HuH-7 (cell line): Measurements from ENCODE around the gene DNM2.
"Not testable (repeated sequence)": the region's sequence is repeated elsewhere in the genome, so short reads cannot be mapped to it uniquely, and the experiment has no call there.

Source experiments
- DNase-seq: peaks from one replicate; pipeline ENCODE4 v3.0.0; 2011; ENCODE audit warnings: low spot score

Gene DNM2

GRCh38 chr19:10726268-10726667, 8.4 kb downstream of the DNM2 start:
- no peak for DNase-seq

- no peak for DNase-seq
These were observed 9.9 kb downstream of the DNM2 start for GRCh38 chr19:10727685-10728201.

GRCh38 chr19:10729411-10729810, 11.5 kb downstream of the DNM2 start:
- DNase-seq: no peak

GRCh38 chr19:10730932-10731331, 13.1 kb downstream of the DNM2 start:
- no peak for DNase-seq

GRCh38 chr19:10735741-10736140, 17.9 kb downstream of the DNM2 start:
- no peak for DNase-seq

GRCh38 chr19:10736189-10736588, 18.3 kb downstream of the DNM2 start:
- DNase-seq: no peak

- DNase-seq: no peak
These were observed 19.2 kb downstream of the DNM2 start for GRCh38 chr19:10736916-10737551.

- no peak for DNase-seq
These were observed 19.8 kb downstream of the DNM2 start for GRCh38 chr19:10737722-10738121.

- no peak for DNase-seq
These were observed 22.9 kb downstream of the DNM2 start for GRCh38 chr19:10740798-10741197.

GRCh38 chr19:10742476-10742875, 24.6 kb downstream of the DNM2 start:
- no peak for DNase-seq

- DNase-seq: no peak
These were observed 26.4 kb downstream of the DNM2 start for GRCh38 chr19:10744253-10744798.

- no peak for DNase-seq
These were observed 27.0 kb downstream of the DNM2 start for GRCh38 chr19:10744801-10745293.

- DNase-seq: not testable (repeated sequence)
These were observed 28.6 kb downstream of the DNM2 start for GRCh38 chr19:10746437-10746836.

- no peak for DNase-seq
These were observed 29.4 kb downstream of the DNM2 start for GRCh38 chr19:10747271-10747670.

- DNase-seq: no peak
These were observed 29.8 kb downstream of the DNM2 start for GRCh38 chr19:10747674-10748073.

GRCh38 chr19:10748195-10748926, 30.5 kb downstream of the DNM2 start:
- no peak for DNase-seq

GRCh38 chr19:10748927-10749434, 31.1 kb downstream of the DNM2 start:
- no peak for DNase-seq

GRCh38 chr19:10749435-10750384, 31.8 kb downstream of the DNM2 start:
- no peak for DNase-seq

GRCh38 chr19:10751109-10751953, 33.5 kb downstream of the DNM2 start:
- DNase-seq: no peak

GRCh38 chr19:10752237-10752912, 34.5 kb downstream of the DNM2 start:
- DNase-seq: no peak
